ENCODE data around the gene DIRAS2. TPM values are rescaled to one million over a fixed set of nuclear protein-coding genes. Genes with fewer than 3 reads are reported as not detected.

DIRAS2 gene
- 0.04 TPM in 1 of 2 replicates, not detected in the other for polyA plus RNA-seq (2011; rRNA removed)
- polyA minus RNA-seq (2011; rRNA and poly(A)+ RNA removed), result 0.04 TPM in 1 of 2 replicates, not detected in the other

- H3K27me3 ChIP-seq (ENCODE audit: control insufficient read depth, insufficient read depth, low read length), result peaks cover 10% of the 10 kb centered on the region
- no peak within 1 kb of the TSS for H3K27ac ChIP-seq (ENCODE audit: low read depth, low read length)
- peak; percentile 42 for TF ChIP-seq CTCF (IDR thresholded peaks at IDR 0.05; ENCODE audit: low read depth, low read length)
- DNase-seq (ENCODE audit: low read depth, low spot score), result peak; percentile 8
- H3K4me3 ChIP-seq (ENCODE audit: low read depth, low read length), result peak within 1 kb of the TSS; percentile 52
- ChIA-PET CTCF (interaction anchor here (0.6 to 1.3 kb wide), 3 partner anchors 101 to 499 kb away, joined by 4 to 5 read pairs (median 4); no protein-coding TSS in a partner anchor), POLR2A (no interaction called here)
- no peaks in the 10 kb centered on the region for H3K9me3 ChIP-seq (ENCODE audit: control insufficient read depth, insufficient read depth, low read length)
Measured at GRCh38 chr9:90642570-90643539, at the start of gene DIRAS2. Gene DIRAS2 (minus strand): TSS chr9:90642824. CDS start chr9:90613827, 28,997 bp downstream.

GRCh38 chr9:90684736-90685135 is 42.1 kb upstream of the DIRAS2 start:
- no peak overlapping the region for H3K27ac ChIP-seq (ENCODE audit: low read depth, low read length)
- CTCF ChIA-PET, result no interaction called here
- DNase-seq (ENCODE audit: low read depth, low spot score), result no peak
- no peak for TF ChIP-seq CTCF (IDR thresholded peaks at IDR 0.05; ENCODE audit: low read depth, low read length)
- H3K9me3 ChIP-seq (ENCODE audit: control insufficient read depth, insufficient read depth, low read length), result no peaks in the 10 kb centered on the region
- no peak overlapping the region for H3K4me3 ChIP-seq (ENCODE audit: low read depth, low read length)
- H3K27me3 ChIP-seq (ENCODE audit: control insufficient read depth, insufficient read depth, low read length), result no peaks in the 10 kb centered on the region
- POLR2A ChIA-PET, result no interaction called here

GRCh38 chr9:90684106-90684505 is 41.5 kb upstream of the DIRAS2 start:
- no peak for TF ChIP-seq CTCF (IDR thresholded peaks at IDR 0.05; ENCODE audit: low read depth, low read length)
- CTCF ChIA-PET, result no interaction called here
- no peak for DNase-seq (ENCODE audit: low read depth, low spot score)
- Histone ChIP-seq H3K27ac (ENCODE audit: low read depth, low read length) (no peak overlapping the region), H3K4me3 (ENCODE audit: low read depth, low read length) (no peak overlapping the region), H3K27me3 (ENCODE audit: control insufficient read depth, insufficient read depth, low read length) (no peaks in the 10 kb centered on the region), H3K9me3 (ENCODE audit: control insufficient read depth, insufficient read depth, low read length) (no peaks in the 10 kb centered on the region)
- POLR2A ChIA-PET, result no interaction called here

- no peak for DNase-seq (ENCODE audit: low read depth, low spot score)
- TF ChIP-seq CTCF (IDR thresholded peaks at IDR 0.05; ENCODE audit: low read depth, low read length), result no peak
- ChIA-PET POLR2A (no interaction called here), CTCF (no interaction called here)
- no peak overlapping the region for H3K27ac ChIP-seq (ENCODE audit: low read depth, low read length)
- no peaks in the 10 kb centered on the region for H3K27me3 ChIP-seq (ENCODE audit: control insufficient read depth, insufficient read depth, low read length)
- H3K4me3 ChIP-seq (ENCODE audit: low read depth, low read length), result no peak overlapping the region
- H3K9me3 ChIP-seq (ENCODE audit: control insufficient read depth, insufficient read depth, low read length), result no peaks in the 10 kb centered on the region
Measured at GRCh38 chr9:90680534-90680933, 37.9 kb upstream of the DIRAS2 start.

- CTCF ChIA-PET, result no interaction called here
- no peak overlapping the region for H3K4me3 ChIP-seq (ENCODE audit: low read depth, low read length)
- POLR2A ChIA-PET, result no interaction called here
- no peak for TF ChIP-seq CTCF (IDR thresholded peaks at IDR 0.05; ENCODE audit: low read depth, low read length)
- H3K27me3 ChIP-seq (ENCODE audit: control insufficient read depth, insufficient read depth, low read length), result no peaks in the 10 kb centered on the region
- no peak overlapping the region for H3K27ac ChIP-seq (ENCODE audit: low read depth, low read length)
- no peaks in the 10 kb centered on the region for H3K9me3 ChIP-seq (ENCODE audit: control insufficient read depth, insufficient read depth, low read length)
- no peak for DNase-seq (ENCODE audit: low read depth, low spot score)
Measured at GRCh38 chr9:90665072-90665471, 22.4 kb upstream of the DIRAS2 start.

Measured in AG04450 (cell line).